ENCODE data around the gene XPOT.

DNA sequence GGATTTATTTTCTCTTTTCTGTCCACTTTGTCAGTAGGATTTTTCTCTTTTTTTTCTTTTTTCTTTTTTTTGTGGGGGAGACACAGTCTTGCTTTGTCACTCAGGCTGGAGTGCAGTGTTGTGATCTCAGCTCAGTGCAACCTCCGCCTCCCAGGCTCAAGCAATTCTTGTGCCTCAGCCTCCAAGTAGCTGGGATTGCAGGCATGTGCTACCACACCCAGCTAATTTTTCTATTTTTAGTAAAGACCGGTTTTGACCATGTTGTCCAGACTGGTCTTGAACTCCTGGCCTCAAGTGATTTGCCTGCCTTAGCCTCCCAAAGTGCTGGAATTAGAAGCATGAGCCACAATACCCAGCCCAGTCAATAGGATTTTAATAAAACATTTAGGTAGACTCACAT, 26.7 kb downstream of the XPOT start:
- TF ChIP-seq, protein P1, sequence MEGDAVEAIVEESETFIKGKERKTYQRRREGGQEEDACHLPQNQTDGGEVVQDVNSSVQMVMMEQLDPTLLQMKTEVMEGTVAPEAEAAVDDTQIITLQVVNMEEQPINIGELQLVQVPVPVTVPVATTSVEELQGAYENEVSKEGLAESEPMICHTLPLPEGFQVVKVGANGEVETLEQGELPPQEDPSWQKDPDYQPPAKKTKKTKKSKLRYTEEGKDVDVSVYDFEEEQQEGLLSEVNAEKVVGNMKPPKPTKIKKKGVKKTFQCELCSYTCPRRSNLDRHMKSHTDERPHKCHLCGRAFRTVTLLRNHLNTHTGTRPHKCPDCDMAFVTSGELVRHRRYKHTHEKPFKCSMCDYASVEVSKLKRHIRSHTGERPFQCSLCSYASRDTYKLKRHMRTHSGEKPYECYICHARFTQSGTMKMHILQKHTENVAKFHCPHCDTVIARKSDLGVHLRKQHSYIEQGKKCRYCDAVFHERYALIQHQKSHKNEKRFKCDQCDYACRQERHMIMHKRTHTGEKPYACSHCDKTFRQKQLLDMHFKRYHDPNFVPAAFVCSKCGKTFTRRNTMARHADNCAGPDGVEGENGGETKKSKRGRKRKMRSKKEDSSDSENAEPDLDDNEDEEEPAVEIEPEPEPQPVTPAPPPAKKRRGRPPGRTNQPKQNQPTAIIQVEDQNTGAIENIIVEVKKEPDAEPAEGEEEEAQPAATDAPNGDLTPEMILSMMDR (IDR thresholded peaks at IDR 0.05): no peak
- TF ChIP-seq, protein P2, sequence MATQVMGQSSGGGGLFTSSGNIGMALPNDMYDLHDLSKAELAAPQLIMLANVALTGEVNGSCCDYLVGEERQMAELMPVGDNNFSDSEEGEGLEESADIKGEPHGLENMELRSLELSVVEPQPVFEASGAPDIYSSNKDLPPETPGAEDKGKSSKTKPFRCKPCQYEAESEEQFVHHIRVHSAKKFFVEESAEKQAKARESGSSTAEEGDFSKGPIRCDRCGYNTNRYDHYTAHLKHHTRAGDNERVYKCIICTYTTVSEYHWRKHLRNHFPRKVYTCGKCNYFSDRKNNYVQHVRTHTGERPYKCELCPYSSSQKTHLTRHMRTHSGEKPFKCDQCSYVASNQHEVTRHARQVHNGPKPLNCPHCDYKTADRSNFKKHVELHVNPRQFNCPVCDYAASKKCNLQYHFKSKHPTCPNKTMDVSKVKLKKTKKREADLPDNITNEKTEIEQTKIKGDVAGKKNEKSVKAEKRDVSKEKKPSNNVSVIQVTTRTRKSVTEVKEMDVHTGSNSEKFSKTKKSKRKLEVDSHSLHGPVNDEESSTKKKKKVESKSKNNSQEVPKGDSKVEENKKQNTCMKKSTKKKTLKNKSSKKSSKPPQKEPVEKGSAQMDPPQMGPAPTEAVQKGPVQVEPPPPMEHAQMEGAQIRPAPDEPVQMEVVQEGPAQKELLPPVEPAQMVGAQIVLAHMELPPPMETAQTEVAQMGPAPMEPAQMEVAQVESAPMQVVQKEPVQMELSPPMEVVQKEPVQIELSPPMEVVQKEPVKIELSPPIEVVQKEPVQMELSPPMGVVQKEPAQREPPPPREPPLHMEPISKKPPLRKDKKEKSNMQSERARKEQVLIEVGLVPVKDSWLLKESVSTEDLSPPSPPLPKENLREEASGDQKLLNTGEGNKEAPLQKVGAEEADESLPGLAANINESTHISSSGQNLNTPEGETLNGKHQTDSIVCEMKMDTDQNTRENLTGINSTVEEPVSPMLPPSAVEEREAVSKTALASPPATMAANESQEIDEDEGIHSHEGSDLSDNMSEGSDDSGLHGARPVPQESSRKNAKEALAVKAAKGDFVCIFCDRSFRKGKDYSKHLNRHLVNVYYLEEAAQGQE (IDR thresholded peaks at IDR 0.05; ENCODE audit: insufficient read depth in 1 of 2, low read depth in 2 of 2, low read length in 1 of 2): no peak
- TF ChIP-seq POLR2AphosphoS5 (IDR thresholded peaks at IDR 0.05; ENCODE audit: low read depth, low read length): no peak
- TF ChIP-seq SIN3A (IDR thresholded peaks at IDR 0.05; ENCODE audit: borderline replicate concordance, insufficient read depth, low read depth, low read length): no peak
- no peak for TF ChIP-seq TCF7L2 (IDR thresholded peaks at IDR 0.05; ENCODE audit: low read depth, low read length)
